Measurements from ENCODE around the gene SSRP1. TPM values are rescaled to one million over a fixed set of nuclear protein-coding genes. Genes with fewer than 3 reads are reported as not detected.

The SSRP1 gene
- total and polyA plus RNA-seq, 9 of the 15 experiments (the other 6 are each of a cell fraction or from before 2014, with no cell fraction given): 91.1 to 416 (median 245) TPM

GRCh38 chr11:57301711-57302423 lies 33.8 kb downstream of the SSRP1 start:
- Histone ChIP-seq H3K79me2 (ENCODE audit: control insufficient read depth, insufficient read depth, low read length) (no peaks in the 10 kb centered on the region; the same call in 2 of the 3 replicates), H2AFZ (ENCODE audit: low read depth, low read length) (no peak overlapping the region), H3K4me2 (ENCODE audit: insufficient read depth, low read length) (no peak overlapping the region), H3K9me3 (replicated peaks; ENCODE audit: control insufficient read depth, insufficient read depth, low read depth, low read length) (no peaks in the 10 kb centered on the region; the same call in 1 of the 2 replicates), H3K4me1 (replicated peaks in 1 of 2; ENCODE audit: control insufficient read depth in 2 of 2, insufficient read depth in 2 of 2, low read length in 2 of 2) (peaks cover 7 to 16% of the 10 kb centered on the region in 2 experiments; a peak in 4 of 5 replicates), H3K36me3 (ENCODE audit: control insufficient read depth, insufficient read depth, low read length) (peaks cover 49% of the 10 kb centered on the region), H3K4me3 (no peak overlapping the region), H3K27me3 (ENCODE audit: control insufficient read depth in 2 of 2, insufficient read depth in 2 of 2, low read length in 2 of 2) (no peaks in the 10 kb centered on the region), H3K9me1 (ENCODE audit: control insufficient read depth, insufficient read depth, low read length) (no peaks in the 10 kb centered on the region), H3K9ac (ENCODE audit: insufficient read depth in 1 of 2, low read depth in 2 of 2, low read length in 2 of 2) (no peak overlapping the region), H4K20me1 (replicated peaks; ENCODE audit: control insufficient read depth, insufficient read depth, low read length) (0 out of 2 replicates have a peak, but pooled peaks cover 3% of the 10 kb centered on the region), H3K27ac (ENCODE audit: extremely low read depth, low read depth, low read length) (no peak overlapping the region)
- ChIA-PET CTCF (ENCODE audit: low intra/inter-chr PET ratio) (interaction anchor here (0.6 kb wide), 1 partner anchor 197 kb away, joined by 3 read pairs; no protein-coding TSS in a partner anchor), POLR2A (interaction anchor here (0.6 to 1.5 kb wide), 2 partner anchors 10 to 123 kb away, joined by 3 read pairs; no protein-coding TSS in a partner anchor)
- TF ChIP-seq POLR2G (IDR thresholded peaks at IDR 0.05; ENCODE audit: low read depth, low read length) (0 out of 2 replicates have a peak, but pooled peaks have one; percentile 29), GTF2B (IDR thresholded peaks at IDR 0.05; ENCODE audit: extremely low read depth, insufficient read length) (no peak)
- no peak for DNase-seq (ENCODE audit: extremely low read depth in 1 of 4, low spot score in 3 of 4)
- FAIRE-seq: no peak
- intact Hi-C loops (cut with micrococcal nuclease) (no loop called here), in situ Hi-C loops (cut with MboI) (no loop called here)
- no peak for ATAC-seq
- 99% methylated on average over 24 of the region's 27 CpGs for WGBS (ENCODE audit: insufficient coverage, low coverage, missing lambda C conversion rate)
- no TSS peak for BruUV-seq (replicated peaks)

DNA sequence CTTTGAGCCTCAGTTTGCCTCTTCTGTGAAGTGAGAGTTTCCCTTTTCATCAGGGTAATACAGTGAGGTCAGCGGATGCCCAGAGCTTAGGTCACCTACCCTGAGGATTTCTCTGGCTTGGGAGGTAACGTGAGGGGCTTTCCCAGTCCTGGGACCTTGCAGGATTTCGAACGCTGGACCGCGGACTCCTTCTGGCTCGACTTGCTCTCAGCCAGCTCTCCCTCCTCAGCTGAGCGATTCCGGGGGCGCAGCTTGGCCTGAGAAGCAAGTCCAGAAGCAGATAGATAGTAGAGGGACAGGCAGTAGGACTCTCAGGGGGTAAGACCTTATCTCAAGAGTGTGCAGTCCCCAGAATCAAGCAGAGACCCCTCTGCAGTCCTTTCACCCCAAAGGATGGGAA lies 34.9 kb downstream of the SSRP1 start:
- intact Hi-C loops (cut with micrococcal nuclease): no loop called here
- 95% methylated on average over 7 of the region's 10 CpGs for WGBS (ENCODE audit: insufficient coverage, low coverage, missing lambda C conversion rate)
- 0 out of 2 replicates have a peak, but pooled peaks cover 3% of the 10 kb centered on the region for H4K20me1 ChIP-seq (replicated peaks; ENCODE audit: control insufficient read depth, insufficient read depth, low read length)
- TF ChIP-seq RB1 (IDR thresholded peaks at IDR 0.05; ENCODE audit: low read depth) (no peak), CHD2 (IDR thresholded peaks at IDR 0.05; ENCODE audit: low read depth, low read length) (no peak), GTF2F1 (IDR thresholded peaks at IDR 0.05; ENCODE audit: low read depth, low read length) (no peak), TAL1 (IDR thresholded peaks at IDR 0.05) (no peak), FOXP1 (CRISPR knock-in tag; IDR thresholded peaks at IDR 0.05) (no peak), NFE2 (IDR thresholded peaks at IDR 0.05; ENCODE audit: low read depth) (no peak), TAF15 (IDR thresholded peaks at IDR 0.05; ENCODE audit: low read depth, low read length) (no peak), ZNF121 (CRISPR knock-in tag; conservative IDR thresholded peaks at IDR 0.05) (no peak)
- TF ChIP-seq, protein P1, sequence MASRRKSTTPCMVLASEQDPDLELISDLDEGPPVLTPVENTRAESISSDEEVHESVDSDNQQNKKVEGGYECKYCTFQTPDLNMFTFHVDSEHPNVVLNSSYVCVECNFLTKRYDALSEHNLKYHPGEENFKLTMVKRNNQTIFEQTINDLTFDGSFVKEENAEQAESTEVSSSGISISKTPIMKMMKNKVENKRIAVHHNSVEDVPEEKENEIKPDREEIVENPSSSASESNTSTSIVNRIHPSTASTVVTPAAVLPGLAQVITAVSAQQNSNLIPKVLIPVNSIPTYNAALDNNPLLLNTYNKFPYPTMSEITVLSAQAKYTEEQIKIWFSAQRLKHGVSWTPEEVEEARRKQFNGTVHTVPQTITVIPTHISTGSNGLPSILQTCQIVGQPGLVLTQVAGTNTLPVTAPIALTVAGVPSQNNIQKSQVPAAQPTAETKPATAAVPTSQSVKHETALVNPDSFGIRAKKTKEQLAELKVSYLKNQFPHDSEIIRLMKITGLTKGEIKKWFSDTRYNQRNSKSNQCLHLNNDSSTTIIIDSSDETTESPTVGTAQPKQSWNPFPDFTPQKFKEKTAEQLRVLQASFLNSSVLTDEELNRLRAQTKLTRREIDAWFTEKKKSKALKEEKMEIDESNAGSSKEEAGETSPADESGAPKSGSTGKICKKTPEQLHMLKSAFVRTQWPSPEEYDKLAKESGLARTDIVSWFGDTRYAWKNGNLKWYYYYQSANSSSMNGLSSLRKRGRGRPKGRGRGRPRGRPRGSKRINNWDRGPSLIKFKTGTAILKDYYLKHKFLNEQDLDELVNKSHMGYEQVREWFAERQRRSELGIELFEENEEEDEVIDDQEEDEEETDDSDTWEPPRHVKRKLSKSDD (conservative IDR thresholded peaks at IDR 0.05; ENCODE audit: low read length): no peak

More for the DNA sequence above, 34.9 kb downstream of the SSRP1 start:
- no peak overlapping the region for H2AFZ ChIP-seq (ENCODE audit: low read depth, low read length)
- peaks cover 49% of the 10 kb centered on the region for H3K36me3 ChIP-seq (ENCODE audit: control insufficient read depth, insufficient read depth, low read length)
- H3K9me1 ChIP-seq (ENCODE audit: control insufficient read depth, insufficient read depth, low read length): no peaks in the 10 kb centered on the region
- ChIA-PET POLR2A (interaction anchor here (0.5 to 1.5 kb wide), 4 partner anchors 11 to 124 kb away, joined by 3 to 4 read pairs (median 3); no protein-coding TSS in a partner anchor), CTCF (ENCODE audit: low intra/inter-chr PET ratio) (no interaction called here)
- H3K9me3 ChIP-seq (replicated peaks; ENCODE audit: control insufficient read depth, insufficient read depth, low read depth, low read length): no peaks in the 10 kb centered on the region; the same call in 1 of the 2 replicates
- no peak overlapping the region for H3K4me3 ChIP-seq
- no peak overlapping the region for H3K27ac ChIP-seq (ENCODE audit: extremely low read depth, low read depth, low read length)
- H3K9ac ChIP-seq (ENCODE audit: insufficient read depth in 1 of 2, low read depth in 2 of 2, low read length in 2 of 2): no peak overlapping the region
- H3K4me1 ChIP-seq (replicated peaks in 1 of 2; ENCODE audit: control insufficient read depth in 2 of 2, insufficient read depth in 2 of 2, low read length in 2 of 2): peaks cover 7 to 16% of the 10 kb centered on the region in 2 experiments; a peak in 4 of 5 replicates
- DNase-seq (ENCODE audit: extremely low read depth in 1 of 4, low spot score in 3 of 4): no peak
- in situ Hi-C loops (cut with MboI): no loop called here
- no peak overlapping the region for H3K4me2 ChIP-seq (ENCODE audit: insufficient read depth, low read length)
- ATAC-seq: no peak
- no TSS peak for BruUV-seq (replicated peaks)
- no peak for FAIRE-seq
- H3K79me2 ChIP-seq (ENCODE audit: control insufficient read depth, insufficient read depth, low read length): no peaks in the 10 kb centered on the region; the same call in 2 of the 3 replicates
- H3K27me3 ChIP-seq (ENCODE audit: control insufficient read depth in 2 of 2, insufficient read depth in 2 of 2, low read length in 2 of 2): no peaks in the 10 kb centered on the region

All from K562 (cell line).